GM12865 (cell line): ENCODE data around the gene OPN4.
"Not testable (repeated sequence)": the region's sequence is repeated elsewhere in the genome, so short reads cannot be mapped to it uniquely, and the experiment has no call there.

ENCODE experiments used
- DNase-seq: peaks from one replicate; pipeline ENCODE4 v3.0.0; 2010; ENCODE audit warnings: low read depth
- H3K4me3 ChIP-seq: 2 replicates; pipeline ENCODE4 v1.5.1; 2011; ENCODE audit warnings: mild to moderate bottlenecking, low read depth, low read length, control low read depth
- TF ChIP-seq, protein P1 (sequence below): IDR thresholded peaks from 2 replicates; pipeline ENCODE4 v1.5.1; 2011; ENCODE audit warnings: low read length, control low read depth, low read depth, inconsistent platforms; ENCODE audit not compliant: insufficient read depth; ENCODE audit errors: missing control alignments

The OPN4 gene, protein sequence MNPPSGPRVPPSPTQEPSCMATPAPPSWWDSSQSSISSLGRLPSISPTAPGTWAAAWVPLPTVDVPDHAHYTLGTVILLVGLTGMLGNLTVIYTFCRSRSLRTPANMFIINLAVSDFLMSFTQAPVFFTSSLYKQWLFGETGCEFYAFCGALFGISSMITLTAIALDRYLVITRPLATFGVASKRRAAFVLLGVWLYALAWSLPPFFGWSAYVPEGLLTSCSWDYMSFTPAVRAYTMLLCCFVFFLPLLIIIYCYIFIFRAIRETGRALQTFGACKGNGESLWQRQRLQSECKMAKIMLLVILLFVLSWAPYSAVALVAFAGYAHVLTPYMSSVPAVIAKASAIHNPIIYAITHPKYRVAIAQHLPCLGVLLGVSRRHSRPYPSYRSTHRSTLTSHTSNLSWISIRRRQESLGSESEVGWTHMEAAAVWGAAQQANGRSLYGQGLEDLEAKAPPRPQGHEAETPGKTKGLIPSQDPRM

DNA sequence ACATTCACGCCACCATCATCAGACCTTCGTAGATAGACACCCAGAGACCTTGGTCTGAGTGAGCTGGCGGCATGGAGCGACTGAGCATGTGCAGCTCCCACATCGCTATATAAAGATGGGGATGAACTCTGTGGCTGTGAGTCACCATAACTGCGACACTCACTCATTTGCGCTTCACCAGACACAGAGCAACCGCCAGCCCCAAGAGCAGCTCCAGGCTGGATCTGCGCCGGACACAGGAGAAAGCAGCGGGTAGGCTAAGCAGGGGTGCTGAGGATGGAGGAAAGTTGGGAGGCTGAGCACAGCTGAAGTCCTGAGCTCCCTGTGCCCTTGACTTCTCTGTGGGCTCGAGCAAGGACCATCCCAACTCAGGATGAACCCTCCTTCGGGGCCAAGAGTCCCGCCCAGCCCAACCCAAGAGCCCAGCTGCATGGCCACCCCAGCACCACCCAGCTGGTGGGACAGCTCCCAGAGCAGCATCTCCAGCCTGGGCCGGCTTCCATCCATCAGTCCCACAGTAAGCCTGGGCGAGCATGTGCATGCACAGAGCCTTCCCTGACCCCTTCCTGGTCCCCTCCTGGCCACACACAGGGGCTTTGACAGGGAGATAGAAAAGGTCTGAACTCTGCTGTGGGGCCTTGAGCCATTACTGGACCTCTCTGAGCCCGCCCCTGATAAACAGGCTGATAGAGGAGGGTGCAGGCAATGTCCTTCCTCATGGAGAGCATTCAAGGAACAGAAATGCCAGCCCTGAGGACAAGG, at the start of gene OPN4:
TSS of gene OPN4 (plus strand) at position 137 of the 762 bp plus-strand sequence. CDS start at position 374, 237 bp downstream.
- TF ChIP-seq, protein P1, sequence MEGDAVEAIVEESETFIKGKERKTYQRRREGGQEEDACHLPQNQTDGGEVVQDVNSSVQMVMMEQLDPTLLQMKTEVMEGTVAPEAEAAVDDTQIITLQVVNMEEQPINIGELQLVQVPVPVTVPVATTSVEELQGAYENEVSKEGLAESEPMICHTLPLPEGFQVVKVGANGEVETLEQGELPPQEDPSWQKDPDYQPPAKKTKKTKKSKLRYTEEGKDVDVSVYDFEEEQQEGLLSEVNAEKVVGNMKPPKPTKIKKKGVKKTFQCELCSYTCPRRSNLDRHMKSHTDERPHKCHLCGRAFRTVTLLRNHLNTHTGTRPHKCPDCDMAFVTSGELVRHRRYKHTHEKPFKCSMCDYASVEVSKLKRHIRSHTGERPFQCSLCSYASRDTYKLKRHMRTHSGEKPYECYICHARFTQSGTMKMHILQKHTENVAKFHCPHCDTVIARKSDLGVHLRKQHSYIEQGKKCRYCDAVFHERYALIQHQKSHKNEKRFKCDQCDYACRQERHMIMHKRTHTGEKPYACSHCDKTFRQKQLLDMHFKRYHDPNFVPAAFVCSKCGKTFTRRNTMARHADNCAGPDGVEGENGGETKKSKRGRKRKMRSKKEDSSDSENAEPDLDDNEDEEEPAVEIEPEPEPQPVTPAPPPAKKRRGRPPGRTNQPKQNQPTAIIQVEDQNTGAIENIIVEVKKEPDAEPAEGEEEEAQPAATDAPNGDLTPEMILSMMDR: no peak
- no peak within 1 kb of the TSS for H3K4me3 ChIP-seq
- no peak for DNase-seq

DNA sequence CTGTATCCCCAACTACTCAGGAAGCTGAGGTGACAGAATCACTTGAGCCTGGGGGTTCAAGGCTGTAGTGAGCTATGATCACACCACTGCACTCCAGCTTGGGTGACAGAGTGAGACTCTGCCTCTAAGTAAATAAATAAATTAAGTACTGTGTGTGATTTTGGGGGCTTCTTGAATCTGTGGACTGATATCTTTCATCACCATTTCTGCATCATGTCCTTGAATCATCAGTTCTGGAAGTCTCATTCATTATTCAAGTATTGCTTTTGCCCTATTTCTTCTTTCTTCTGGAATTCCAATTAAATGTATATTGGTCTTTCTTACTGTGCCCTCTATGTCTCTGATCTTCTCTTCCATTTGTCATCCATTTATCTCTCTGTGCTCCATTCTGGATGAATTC, 46.7 kb upstream of the OPN4 start:
- no peak for DNase-seq
- H3K4me3 ChIP-seq: no peak overlapping the region
- TF ChIP-seq, protein P1: no peak

DNA sequence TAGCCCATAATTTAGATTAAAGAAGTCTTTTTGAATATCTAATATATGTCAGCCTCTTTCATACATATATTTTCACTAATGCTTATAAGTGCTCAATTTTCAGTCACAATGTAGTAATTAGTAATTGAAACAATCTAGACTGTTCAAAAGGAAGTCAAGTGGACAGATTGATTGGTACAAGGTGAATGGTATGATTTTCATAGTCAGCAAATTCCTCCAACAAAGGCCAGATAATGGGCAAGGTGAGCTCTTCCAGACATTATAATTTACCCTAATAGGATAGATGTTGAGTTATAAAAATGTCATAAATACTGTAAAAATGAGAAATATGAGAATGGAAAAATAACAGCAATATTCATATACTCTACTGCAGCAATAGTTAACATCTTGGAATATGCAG, 44.4 kb upstream of the OPN4 start:
- TF ChIP-seq, protein P1: no peak
- DNase-seq: no peak
- H3K4me3 ChIP-seq: no peak overlapping the region

DNA sequence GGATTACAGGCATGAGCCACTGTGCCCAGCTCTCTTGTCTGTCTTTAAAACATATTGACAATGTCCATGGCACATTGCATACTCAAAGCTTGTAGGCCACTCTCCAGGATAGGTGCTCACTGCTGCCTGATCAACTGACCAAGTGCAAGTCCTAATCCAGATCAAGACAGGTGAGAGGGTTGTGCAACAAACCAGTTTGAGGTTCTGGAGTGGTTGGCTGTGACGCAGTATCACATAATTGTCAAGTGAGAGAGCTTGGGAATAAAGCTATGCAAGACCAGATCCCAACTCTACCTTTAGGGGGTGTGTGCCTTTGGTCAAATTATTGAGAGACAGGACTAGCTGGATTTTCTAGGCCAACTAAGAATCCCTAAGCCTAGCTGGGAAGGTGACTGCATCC, 43.0 kb upstream of the OPN4 start:
- no peak overlapping the region for H3K4me3 ChIP-seq
- TF ChIP-seq, protein P1: no peak
- no peak for DNase-seq

DNA sequence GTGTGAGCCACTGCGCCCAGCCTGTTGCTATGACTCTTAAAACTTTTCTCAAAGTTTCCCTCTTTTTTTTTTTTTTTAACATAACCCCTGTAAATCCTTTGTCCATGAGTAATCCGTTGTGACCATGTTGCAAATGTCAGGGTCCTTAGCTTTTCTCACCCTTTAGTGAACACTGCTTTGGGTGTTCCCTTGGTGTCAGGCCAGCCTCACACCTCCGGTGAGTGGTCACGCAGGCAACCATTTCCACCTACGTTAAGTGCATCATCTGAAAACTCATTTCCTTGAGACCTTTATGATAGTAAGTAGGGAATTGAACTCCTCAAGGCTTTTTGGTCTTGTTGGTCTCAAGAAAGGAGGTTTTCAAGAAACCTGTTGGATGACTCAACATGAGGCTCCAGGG, 41.3 kb upstream of the OPN4 start:
- H3K4me3 ChIP-seq: no peak overlapping the region
- TF ChIP-seq, protein P1: no peak
- DNase-seq: no peak

DNA sequence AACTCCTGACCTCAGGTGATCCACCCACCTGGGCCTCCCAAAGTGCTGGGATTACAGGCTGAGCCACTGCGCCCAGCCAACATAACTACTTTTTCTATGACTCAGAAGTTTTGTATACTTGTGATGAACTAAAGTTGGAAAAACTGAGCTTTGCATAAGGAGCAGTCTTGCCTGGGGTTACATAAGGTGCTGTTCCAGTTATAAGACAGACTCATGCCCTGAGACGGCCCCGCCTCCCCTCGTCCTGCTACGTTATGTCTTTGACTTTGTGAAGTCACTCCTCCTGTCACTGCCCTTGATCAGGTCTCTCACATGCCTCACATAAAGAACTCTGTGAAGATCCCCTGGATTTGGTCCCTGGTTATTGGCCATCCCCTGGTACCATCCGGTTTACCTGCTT, 40.4 kb upstream of the OPN4 start:
- H3K4me3 ChIP-seq: no peak overlapping the region
- TF ChIP-seq, protein P1: no peak
- no peak for DNase-seq

DNA sequence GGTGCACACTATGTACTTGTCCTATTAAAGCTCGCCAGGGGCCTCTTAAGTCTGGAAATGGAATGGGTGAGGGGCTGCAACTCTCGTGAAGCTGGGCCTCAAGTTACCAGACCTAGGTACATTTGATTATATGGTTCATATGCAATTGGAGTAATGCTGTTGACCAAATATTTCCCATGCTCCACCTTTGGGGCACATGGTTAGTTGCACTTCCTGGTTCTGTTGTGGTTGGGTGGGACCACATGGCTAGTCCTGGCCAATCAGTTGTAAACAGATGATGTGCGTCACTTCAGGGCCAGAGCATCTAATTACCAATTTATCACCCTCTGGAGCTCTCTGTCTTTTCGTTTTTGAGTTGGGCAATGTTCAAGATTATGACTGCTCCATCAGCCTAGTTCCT, 39.5 kb upstream of the OPN4 start:
- TF ChIP-seq, protein P1: no peak
- no peak for DNase-seq
- H3K4me3 ChIP-seq: no peak overlapping the region

DNA sequence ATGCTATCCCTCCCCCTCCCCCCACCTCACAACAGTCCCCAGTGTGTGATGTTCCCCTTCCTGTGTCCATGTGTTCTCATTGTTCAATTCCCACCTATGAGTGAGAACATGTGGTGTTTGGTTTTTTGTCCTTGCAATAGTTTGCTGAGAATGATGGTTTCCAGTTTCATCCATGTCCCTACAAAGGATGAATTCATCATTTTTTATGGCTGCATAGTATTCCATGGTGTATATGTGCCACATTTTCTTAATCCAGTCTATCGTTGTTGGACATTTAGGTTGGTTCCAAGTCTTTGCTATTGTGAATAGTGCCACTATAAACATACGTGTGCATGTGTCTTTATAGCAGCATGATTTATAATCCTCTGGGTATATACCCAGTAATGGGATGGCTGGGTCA, 37.1 kb upstream of the OPN4 start:
- not testable (repeated sequence) for DNase-seq, H3K4me3 ChIP-seq
